ENCODE data around the gene SDK2.

DNA sequence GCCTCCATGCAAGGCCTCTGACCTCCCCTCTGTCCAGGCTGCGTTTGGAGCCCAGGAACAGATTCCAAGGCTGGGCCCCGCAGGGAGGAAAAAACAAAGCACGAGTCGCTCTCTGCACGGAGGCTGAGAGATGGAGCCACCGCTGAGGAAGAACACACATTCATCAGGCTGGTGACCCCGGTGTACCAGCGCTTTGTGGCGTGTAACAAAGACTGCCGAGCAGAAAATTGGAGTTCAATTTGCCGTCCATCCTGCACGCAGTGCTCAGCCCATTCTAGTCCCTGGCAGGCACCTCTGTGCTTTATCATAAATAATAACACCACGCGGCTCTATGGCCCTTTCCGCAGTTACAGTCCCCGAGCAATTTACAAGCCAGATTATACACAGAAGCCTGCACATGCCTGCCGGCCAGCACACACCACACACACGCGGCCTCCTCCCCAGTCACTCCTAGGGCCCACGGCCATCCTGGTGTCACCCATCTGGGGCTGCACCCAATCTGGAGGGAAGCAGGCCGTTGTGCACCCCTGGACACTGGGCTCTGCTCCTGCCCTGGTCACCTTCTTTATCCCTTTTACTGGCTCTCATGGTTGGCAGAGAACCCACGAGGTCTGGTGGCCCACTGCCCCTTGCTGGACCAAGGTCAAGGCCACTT, 124.4 kb downstream of the SDK2 start:
- TF ChIP-seq, protein P1, sequence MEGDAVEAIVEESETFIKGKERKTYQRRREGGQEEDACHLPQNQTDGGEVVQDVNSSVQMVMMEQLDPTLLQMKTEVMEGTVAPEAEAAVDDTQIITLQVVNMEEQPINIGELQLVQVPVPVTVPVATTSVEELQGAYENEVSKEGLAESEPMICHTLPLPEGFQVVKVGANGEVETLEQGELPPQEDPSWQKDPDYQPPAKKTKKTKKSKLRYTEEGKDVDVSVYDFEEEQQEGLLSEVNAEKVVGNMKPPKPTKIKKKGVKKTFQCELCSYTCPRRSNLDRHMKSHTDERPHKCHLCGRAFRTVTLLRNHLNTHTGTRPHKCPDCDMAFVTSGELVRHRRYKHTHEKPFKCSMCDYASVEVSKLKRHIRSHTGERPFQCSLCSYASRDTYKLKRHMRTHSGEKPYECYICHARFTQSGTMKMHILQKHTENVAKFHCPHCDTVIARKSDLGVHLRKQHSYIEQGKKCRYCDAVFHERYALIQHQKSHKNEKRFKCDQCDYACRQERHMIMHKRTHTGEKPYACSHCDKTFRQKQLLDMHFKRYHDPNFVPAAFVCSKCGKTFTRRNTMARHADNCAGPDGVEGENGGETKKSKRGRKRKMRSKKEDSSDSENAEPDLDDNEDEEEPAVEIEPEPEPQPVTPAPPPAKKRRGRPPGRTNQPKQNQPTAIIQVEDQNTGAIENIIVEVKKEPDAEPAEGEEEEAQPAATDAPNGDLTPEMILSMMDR (IDR thresholded peaks at IDR 0.05; ENCODE audit: insufficient read depth, low read depth, low read length), result no peak
- TF ChIP-seq EZH2 (IDR thresholded peaks at IDR 0.05; ENCODE audit: insufficient read depth, low read length), result no peak
